HG03571 (cell line): ENCODE measurements around the gene ENDOV.
"Not testable (repeated sequence)": the region's sequence is repeated elsewhere in the genome, so short reads cannot be mapped to it uniquely, and the experiment has no call there.

Experiments
- ATAC-seq: cut with Tn5 transposase; IDR thresholded peaks from one replicate; pipeline ENCODE4 v1.9.1; 2021; ENCODE audit not compliant: unreplicated experiment

The ENDOV gene

GRCh38 chr17:80388175-80388574 is 26.8 kb upstream of the ENDOV start:
- no peak for ATAC-seq

- no peak for ATAC-seq
Observed at GRCh38 chr17:80388601-80389000, 26.4 kb upstream of the ENDOV start.

- ATAC-seq, result no peak
Observed at GRCh38 chr17:80389011-80389995, 25.7 kb upstream of the ENDOV start.

GRCh38 chr17:80393241-80393890 is 21.6 kb upstream of the ENDOV start:
- no peak for ATAC-seq

GRCh38 chr17:80393961-80394360 is 21.0 kb upstream of the ENDOV start:
- no peak for ATAC-seq

- no peak for ATAC-seq
Observed at GRCh38 chr17:80394629-80395216, 20.2 kb upstream of the ENDOV start.

GRCh38 chr17:80395402-80396151 is 19.4 kb upstream of the ENDOV start:
- no peak for ATAC-seq

GRCh38 chr17:80396157-80397033 is 18.6 kb upstream of the ENDOV start:
- no peak for ATAC-seq

- ATAC-seq, result no peak
Observed at GRCh38 chr17:80397034-80397387, 18.0 kb upstream of the ENDOV start.

- no peak for ATAC-seq
Observed at GRCh38 chr17:80397686-80398085, 17.3 kb upstream of the ENDOV start.

GRCh38 chr17:80401086-80401485 is 13.9 kb upstream of the ENDOV start:
- not testable (repeated sequence) for ATAC-seq

- not testable (repeated sequence) for ATAC-seq
Observed at GRCh38 chr17:80402102-80402501, 12.9 kb upstream of the ENDOV start.

GRCh38 chr17:80402959-80403358 is 12.0 kb upstream of the ENDOV start:
- no peak for ATAC-seq

GRCh38 chr17:80406146-80406545 is 8.8 kb upstream of the ENDOV start:
- no peak for ATAC-seq

- ATAC-seq, result not testable (repeated sequence)
Observed at GRCh38 chr17:80407917-80408316, 7.0 kb upstream of the ENDOV start.

- ATAC-seq, result no peak
Observed at GRCh38 chr17:80408872-80409271, 6.1 kb upstream of the ENDOV start.

GRCh38 chr17:80409626-80410025 is 5.3 kb upstream of the ENDOV start:
- no peak for ATAC-seq

- not testable (repeated sequence) for ATAC-seq
Observed at GRCh38 chr17:80410441-80411087, 4.4 kb upstream of the ENDOV start.

- no peak for ATAC-seq
Observed at GRCh38 chr17:80413771-80414507, 1.0 kb upstream of the ENDOV start.
